HG03108 (cell line): ENCODE data around the gene BMERB1.
"Not testable (repeated sequence)": the region's sequence is repeated elsewhere in the genome, so short reads cannot be mapped to it uniquely, and the experiment has no call there.

Experiments used
- ATAC-seq: cut with Tn5 transposase; IDR thresholded peaks from one replicate; pipeline ENCODE4 v1.9.1; 2021; ENCODE audit warnings: moderate library complexity; ENCODE audit not compliant: unreplicated experiment

BMERB1 gene

GRCh38 chr16:15422222-15422621 is 12.2 kb upstream of the BMERB1 start:
- ATAC-seq = no peak

GRCh38 chr16:15425861-15426260 is 8.5 kb upstream of the BMERB1 start:
- ATAC-seq = no peak

GRCh38 chr16:15426796-15427195 is 7.6 kb upstream of the BMERB1 start:
- no peak for ATAC-seq

- no peak for ATAC-seq
Observed at GRCh38 chr16:15427648-15428239, 6.6 kb upstream of the BMERB1 start.

- not testable (repeated sequence) for ATAC-seq
Observed at GRCh38 chr16:15430884-15431283, 3.5 kb upstream of the BMERB1 start.

GRCh38 chr16:15434079-15434424 is 336 bp upstream of the BMERB1 start:
- no peak for ATAC-seq

GRCh38 chr16:15435216-15435864 is 952 bp downstream of the BMERB1 start:
- no peak for ATAC-seq

GRCh38 chr16:15439102-15439501 is 4.7 kb downstream of the BMERB1 start:
- no peak for ATAC-seq

GRCh38 chr16:15439521-15439920 is 5.1 kb downstream of the BMERB1 start:
- no peak for ATAC-seq

- ATAC-seq = no peak
Observed at GRCh38 chr16:15440852-15441251, 6.5 kb downstream of the BMERB1 start.

- ATAC-seq = not testable (repeated sequence)
Observed at GRCh38 chr16:15442140-15442539, 7.8 kb downstream of the BMERB1 start.

GRCh38 chr16:15443753-15444152 is 9.4 kb downstream of the BMERB1 start:
- no peak for ATAC-seq

GRCh38 chr16:15444264-15444663 is 9.9 kb downstream of the BMERB1 start:
- no peak for ATAC-seq

- ATAC-seq = no peak
Observed at GRCh38 chr16:15445450-15445849, 11.1 kb downstream of the BMERB1 start.

- no peak for ATAC-seq
Observed at GRCh38 chr16:15446901-15447300, 12.5 kb downstream of the BMERB1 start.

- no peak for ATAC-seq
Observed at GRCh38 chr16:15450624-15451023, 16.2 kb downstream of the BMERB1 start.

GRCh38 chr16:15451098-15451731 is 16.8 kb downstream of the BMERB1 start:
- no peak for ATAC-seq

GRCh38 chr16:15452246-15452855 is 18.0 kb downstream of the BMERB1 start:
- no peak for ATAC-seq

- not testable (repeated sequence) for ATAC-seq
Observed at GRCh38 chr16:15453296-15453695, 18.9 kb downstream of the BMERB1 start.

- ATAC-seq = not testable (repeated sequence)
Observed at GRCh38 chr16:15454933-15455332, 20.5 kb downstream of the BMERB1 start.

GRCh38 chr16:15457400-15457799 is 23.0 kb downstream of the BMERB1 start:
- no peak for ATAC-seq

GRCh38 chr16:15457958-15458357 is 23.6 kb downstream of the BMERB1 start:
- ATAC-seq = no peak
